HCT116 (cell line): ENCODE data around the gene IMPDH1. TPM values are rescaled to one million over a fixed set of nuclear protein-coding genes. Genes with fewer than 3 reads are reported as not detected.

Experiments used
- ATAC-seq: fragments of 200-7000 bp; cut with Tn5 transposase; 2 replicates; pipeline ENCODE4 v1.9.1; 2020; ENCODE audit warnings: mild to moderate bottlenecking, moderate library complexity
- BruUV-seq: library from RNA; stranded (reverse); fragments of 400-500 nt; replicated peaks from 2 replicates; lab custom pipeline; 2021; lab: Mats Ljungman, UMichigan
- CTCF ChIA-PET: fragments of 300-600 bp; sonication (Branson Sonifier 250); formaldehyde crosslinking; loops from one replicate; lab custom pipeline; 2021; ENCODE audit warnings: antibody characterized with exemption; lab: Charles Lee
- POLR2A ChIA-PET: fragments of 300-600, 350-600 bp; sonication (Branson Sonifier 250); formaldehyde crosslinking; loops from one replicate; lab custom pipeline; 2021; ENCODE audit warnings: antibody characterized with exemption; lab: Charles Lee
- RAD21 ChIA-PET, 2 experiments: fragments of 300-600 bp; sonication (Branson Sonifier 250); formaldehyde crosslinking; loops; one replicate each; lab custom pipeline; 2023; ENCODE audit warnings: low total read pairs in 2 of 2; ENCODE audit not compliant: uncharacterized antibody in 2 of 2, unreplicated experiment in 2 of 2, low non-redundant PET in 1 of 2; lab: Charles Lee
- DNase-seq: peaks from one replicate; pipeline ENCODE4 v3.0.0-alpha.2; 2010; ENCODE audit warnings: low read depth, low spot score
- H2AFZ ChIP-seq: fragments of 200-600 bp; shearing (Covaris generic), sonication (generic); 2 replicates; pipeline ENCODE4 v1.6.1; 2017; ENCODE audit warnings: low read depth, mixed run types, mixed read lengths, antibody characterized with exemption, low read length; ENCODE audit not compliant: poor library complexity, severe bottlenecking
- H3K27ac ChIP-seq: 2 replicates; pipeline ENCODE4 v1.5.1; 2012; ENCODE audit warnings: low read depth, low read length
- H3K27me3 ChIP-seq: fragments of 200-600 bp; sonication (generic); 2 replicates; pipeline ENCODE4 v1.6.1; 2016; ENCODE audit warnings: mixed run types, low read length, mixed read lengths; ENCODE audit not compliant: insufficient read depth
- H3K36me3 ChIP-seq, 2 experiments: fragments of 200-500 bp in 1 of 2; fragments of 200-600 bp in 1 of 2; sonication (Bioruptor generic) in 1 of 2; sonication (generic) in 1 of 2; 2 replicates each; pipeline versions ENCODE4 v1.5.1 to v1.6.1; 2014 to 2016; ENCODE audit warnings: low read length in 2 of 2, inconsistent platforms in 1 of 2, mixed read lengths in 1 of 2, mixed run types in 1 of 2; ENCODE audit not compliant: insufficient read depth in 2 of 2, control insufficient read depth in 1 of 2
- H3K4me1 ChIP-seq, 2 experiments: fragments of 200-600 bp in 1 of 2; sonication (generic) in 1 of 2; 2 replicates each; pipeline versions ENCODE4 v1.5.1 to v1.6.1; 2012 to 2017; ENCODE audit warnings: low read length in 2 of 2, inconsistent platforms in 1 of 2, mild to moderate bottlenecking in 1 of 2, mixed read lengths in 1 of 2, mixed run types in 1 of 2, moderate library complexity in 1 of 2; ENCODE audit not compliant: insufficient read depth in 2 of 2, control insufficient read depth in 1 of 2
- H3K4me2 ChIP-seq: fragments of 200-600 bp; sonication (generic); 2 replicates; pipeline ENCODE4 v1.6.1; 2017; ENCODE audit warnings: mixed run types, low read length, mixed read lengths
- H3K4me3 ChIP-seq, 2 experiments: fragments of 200-600 bp in 1 of 2; sonication (generic) in 1 of 2; replicated peaks in 1 of 2; 2 replicates each; pipeline ENCODE4 v1.5.1; 2011 to 2016; ENCODE audit warnings: low read length in 2 of 2, control low read depth in 1 of 2, low read depth in 1 of 2, mild to moderate bottlenecking in 1 of 2, mixed read lengths in 1 of 2, mixed run types in 1 of 2
- H3K79me2 ChIP-seq: fragments of 200-600 bp; sonication (generic); 2 replicates; pipeline ENCODE4 v1.6.1; 2017; ENCODE audit warnings: mild to moderate bottlenecking, mixed run types, low read length, moderate library complexity, mixed read lengths; ENCODE audit not compliant: insufficient read depth
- H3K9ac ChIP-seq: fragments of 200-600 bp; sonication (generic); 2 replicates; pipeline ENCODE4 v1.6.1; 2016; ENCODE audit warnings: low read length, mixed read lengths
- H3K9me2 ChIP-seq: fragments of 200-600 bp; sonication (generic), shearing (Covaris generic); 2 replicates; pipeline ENCODE4 v1.6.1; 2017; ENCODE audit warnings: mixed run types, mild to moderate bottlenecking, moderate library complexity; ENCODE audit not compliant: insufficient read depth
- H3K9me3 ChIP-seq, 2 experiments: fragments of 200-500 bp in 1 of 2; fragments of 200-600 bp in 1 of 2; sonication (Bioruptor generic) in 1 of 2; sonication (generic) in 1 of 2; 2 replicates each; pipeline ENCODE4 v1.6.1; 2014 to 2017; ENCODE audit warnings: low read length in 2 of 2, mixed read lengths in 2 of 2, inconsistent platforms in 1 of 2, low read depth in 1 of 2, mild to moderate bottlenecking in 1 of 2, mixed run types in 1 of 2, moderate library complexity in 1 of 2; ENCODE audit not compliant: control insufficient read depth in 1 of 2, insufficient read depth in 1 of 2
- H4K20me1 ChIP-seq: fragments of 200-600 bp; sonication (generic), shearing (Covaris generic); 2 replicates; pipeline ENCODE4 v1.6.1; 2017; ENCODE audit warnings: mixed run types, mild to moderate bottlenecking, moderate library complexity; ENCODE audit not compliant: insufficient read depth
- ELF1 ChIP-seq: IDR thresholded peaks from 2 replicates; pipeline ENCODE4 v1.6.1; 2012; ENCODE audit warnings: low read depth, borderline replicate concordance
- EZH2 ChIP-seq: fragments of 200-600 bp; sonication (generic); IDR thresholded peaks from 2 replicates; pipeline ENCODE4 v1.6.1; 2017; ENCODE audit warnings: antibody characterized with exemption, mixed run types
- POLR2A ChIP-seq: IDR thresholded peaks from 2 replicates; pipeline ENCODE4 v1.7.0; 2011; ENCODE audit warnings: borderline replicate concordance; ENCODE audit not compliant: insufficient read depth, insufficient read length; ENCODE audit errors: extremely low read depth
- POLR2AphosphoS5 ChIP-seq: IDR thresholded peaks from 2 replicates; pipeline ENCODE4 v1.6.1; 2011; ENCODE audit warnings: mild to moderate bottlenecking, low read depth, low read length, moderate library complexity
- SIN3A ChIP-seq: IDR thresholded peaks from 2 replicates; pipeline ENCODE4 v1.6.1; 2012; ENCODE audit warnings: low read depth
- SRF ChIP-seq: IDR thresholded peaks from 2 replicates; pipeline ENCODE4 v1.6.1; 2012; ENCODE audit warnings: low read depth
- TCF7L2 ChIP-seq: IDR thresholded peaks from 2 replicates; pipeline ENCODE4 v1.7.0; 2011; ENCODE audit warnings: borderline replicate concordance, inconsistent platforms; ENCODE audit not compliant: insufficient read depth, insufficient read length; ENCODE audit errors: extremely low read depth
- ZFX ChIP-seq: fragments of 450-650 bp; IDR thresholded peaks from 2 replicates; pipeline ENCODE4 v1.6.1; 2017
- intact Hi-C: fragments of 100-400 bp; cut with micrococcal nuclease; formaldehyde crosslinking; loops from 2 replicates; pipeline ENCODE4 v1.10.0; 2022
- total RNA-seq: library from RNA; stranded (reverse); gene quantifications from one replicate; pipeline ENCODE4 v1.2.1, GENCODE V29; 2021; ENCODE audit not compliant: unreplicated experiment
- TF ChIP-seq, protein P1 (sequence below): IDR thresholded peaks from 2 replicates; pipeline ENCODE4 v1.6.1; 2011; ENCODE audit warnings: mild to moderate bottlenecking, low read length, moderate library complexity; ENCODE audit not compliant: insufficient replicate concordance; ENCODE audit errors: extremely low read depth
- TF ChIP-seq, protein P2 (sequence below), 3 experiments: fragments of 200-600 bp in 1 of 3; sonication (generic) in 1 of 3; IDR thresholded peaks in 2 of 3; conservative IDR thresholded peaks in 1 of 3; 2 replicates each; pipeline ENCODE4 v1.5.1; 2012 to 2017; ENCODE audit warnings: low read depth in 2 of 3, low read length in 2 of 3, antibody characterized with exemption in 1 of 3, borderline replicate concordance in 1 of 3, control low read depth in 1 of 3, mild to moderate bottlenecking in 1 of 3, mixed read lengths in 1 of 3, mixed run types in 1 of 3, moderate library complexity in 1 of 3; ENCODE audit not compliant: insufficient read depth in 1 of 3

The IMPDH1 gene
- total RNA-seq, 1 experiment from 2014 or later: 98.2 TPM

DNA sequence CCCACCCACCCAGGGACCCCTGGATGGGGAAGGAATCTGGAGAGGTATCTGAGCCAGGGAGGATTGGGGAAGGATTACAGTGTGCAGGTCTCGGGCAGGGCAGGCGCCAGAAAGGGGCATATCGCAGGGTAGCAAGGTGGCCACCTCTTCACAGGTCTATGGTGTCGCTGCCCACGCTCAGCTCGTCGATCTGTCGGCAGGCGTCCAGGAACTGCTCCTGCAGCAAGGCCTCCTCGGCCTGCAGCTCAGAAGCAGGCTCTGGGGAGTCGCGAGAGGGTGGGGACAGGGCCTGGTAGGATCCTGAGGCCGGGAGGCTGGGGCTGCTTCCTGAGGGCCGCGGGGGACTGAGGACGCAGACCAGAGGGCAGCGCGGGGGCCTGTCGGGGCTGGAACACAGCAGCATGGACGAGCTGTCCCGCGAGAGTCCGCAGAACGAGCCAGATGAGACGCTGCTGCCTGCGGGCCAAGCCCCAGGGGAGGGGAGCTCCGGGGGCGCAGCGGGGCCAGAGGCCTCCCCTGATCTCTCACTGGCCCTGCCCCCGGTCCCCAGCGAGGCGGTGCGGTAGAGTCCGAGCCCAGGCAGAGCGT lies 59.0 kb downstream of the IMPDH1 start:
- no peaks in the 10 kb centered on the region for H3K4me1 ChIP-seq
- no peak overlapping the region for H3K4me3 ChIP-seq
- no peak overlapping the region for H3K9ac ChIP-seq
- no peaks in the 10 kb centered on the region for H3K36me3 ChIP-seq
- H3K9me2 ChIP-seq: no peaks in the 10 kb centered on the region
- no peak overlapping the region for H3K27ac ChIP-seq
- no TSS peak for BruUV-seq
- POLR2A ChIA-PET: no interaction called here
- no peak for TF ChIP-seq POLR2A
- TF ChIP-seq, protein P1, sequence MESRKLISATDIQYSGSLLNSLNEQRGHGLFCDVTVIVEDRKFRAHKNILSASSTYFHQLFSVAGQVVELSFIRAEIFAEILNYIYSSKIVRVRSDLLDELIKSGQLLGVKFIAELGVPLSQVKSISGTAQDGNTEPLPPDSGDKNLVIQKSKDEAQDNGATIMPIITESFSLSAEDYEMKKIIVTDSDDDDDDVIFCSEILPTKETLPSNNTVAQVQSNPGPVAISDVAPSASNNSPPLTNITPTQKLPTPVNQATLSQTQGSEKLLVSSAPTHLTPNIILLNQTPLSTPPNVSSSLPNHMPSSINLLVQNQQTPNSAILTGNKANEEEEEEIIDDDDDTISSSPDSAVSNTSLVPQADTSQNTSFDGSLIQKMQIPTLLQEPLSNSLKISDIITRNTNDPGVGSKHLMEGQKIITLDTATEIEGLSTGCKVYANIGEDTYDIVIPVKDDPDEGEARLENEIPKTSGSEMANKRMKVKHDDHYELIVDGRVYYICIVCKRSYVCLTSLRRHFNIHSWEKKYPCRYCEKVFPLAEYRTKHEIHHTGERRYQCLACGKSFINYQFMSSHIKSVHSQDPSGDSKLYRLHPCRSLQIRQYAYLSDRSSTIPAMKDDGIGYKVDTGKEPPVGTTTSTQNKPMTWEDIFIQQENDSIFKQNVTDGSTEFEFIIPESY: no peak
- no peak for TF ChIP-seq ZFX
- no peak for TF ChIP-seq TCF7L2
- no peak for TF ChIP-seq EZH2
- TF ChIP-seq POLR2AphosphoS5: no peak
- no peak for TF ChIP-seq ELF1
- TF ChIP-seq, protein P2, sequence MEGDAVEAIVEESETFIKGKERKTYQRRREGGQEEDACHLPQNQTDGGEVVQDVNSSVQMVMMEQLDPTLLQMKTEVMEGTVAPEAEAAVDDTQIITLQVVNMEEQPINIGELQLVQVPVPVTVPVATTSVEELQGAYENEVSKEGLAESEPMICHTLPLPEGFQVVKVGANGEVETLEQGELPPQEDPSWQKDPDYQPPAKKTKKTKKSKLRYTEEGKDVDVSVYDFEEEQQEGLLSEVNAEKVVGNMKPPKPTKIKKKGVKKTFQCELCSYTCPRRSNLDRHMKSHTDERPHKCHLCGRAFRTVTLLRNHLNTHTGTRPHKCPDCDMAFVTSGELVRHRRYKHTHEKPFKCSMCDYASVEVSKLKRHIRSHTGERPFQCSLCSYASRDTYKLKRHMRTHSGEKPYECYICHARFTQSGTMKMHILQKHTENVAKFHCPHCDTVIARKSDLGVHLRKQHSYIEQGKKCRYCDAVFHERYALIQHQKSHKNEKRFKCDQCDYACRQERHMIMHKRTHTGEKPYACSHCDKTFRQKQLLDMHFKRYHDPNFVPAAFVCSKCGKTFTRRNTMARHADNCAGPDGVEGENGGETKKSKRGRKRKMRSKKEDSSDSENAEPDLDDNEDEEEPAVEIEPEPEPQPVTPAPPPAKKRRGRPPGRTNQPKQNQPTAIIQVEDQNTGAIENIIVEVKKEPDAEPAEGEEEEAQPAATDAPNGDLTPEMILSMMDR (IDR thresholded peaks at IDR 0.05 in 2 of 3, conservative IDR thresholded peaks at IDR 0.05 in 1 of 3; ENCODE audit: borderline replicate concordance in 1 of 3, insufficient read depth in 1 of 3, low read depth in 2 of 3, low read length in 2 of 3): no peak
- TF ChIP-seq SIN3A: no peak
- no peak for TF ChIP-seq SRF
- H3K79me2 ChIP-seq: no peaks in the 10 kb centered on the region
- H3K4me2 ChIP-seq: no peak overlapping the region
- no peak overlapping the region for H2AFZ ChIP-seq
- no peaks in the 10 kb centered on the region for H3K27me3 ChIP-seq
- H4K20me1 ChIP-seq: no peaks in the 10 kb centered on the region
- ATAC-seq (no peak), DNase-seq (no peak)
- RAD21 ChIA-PET: no interaction called here
- CTCF ChIA-PET: interaction anchor here (1.3 kb wide), 1 partner anchor 111 kb away, joined by 3 read pairs; no protein-coding TSS in a partner anchor
- intact Hi-C loops: no loop called here
- no peaks in the 10 kb centered on the region for H3K9me3 ChIP-seq
